Measurements from ENCODE around the gene IDH2. TPM values are rescaled to one million over a fixed set of nuclear protein-coding genes. Genes with fewer than 3 reads are reported as not detected.
A peak's percentile ranks its signal among the peaks of the same experiment; 100 is the strongest.

IDH2 gene
- total and polyA plus RNA-seq, 2 of the 13 experiments (the other 11 are each of a cell fraction or from before 2014, with no cell fraction given): 121 to 145 TPM

- TF ChIP-seq, protein P1, sequence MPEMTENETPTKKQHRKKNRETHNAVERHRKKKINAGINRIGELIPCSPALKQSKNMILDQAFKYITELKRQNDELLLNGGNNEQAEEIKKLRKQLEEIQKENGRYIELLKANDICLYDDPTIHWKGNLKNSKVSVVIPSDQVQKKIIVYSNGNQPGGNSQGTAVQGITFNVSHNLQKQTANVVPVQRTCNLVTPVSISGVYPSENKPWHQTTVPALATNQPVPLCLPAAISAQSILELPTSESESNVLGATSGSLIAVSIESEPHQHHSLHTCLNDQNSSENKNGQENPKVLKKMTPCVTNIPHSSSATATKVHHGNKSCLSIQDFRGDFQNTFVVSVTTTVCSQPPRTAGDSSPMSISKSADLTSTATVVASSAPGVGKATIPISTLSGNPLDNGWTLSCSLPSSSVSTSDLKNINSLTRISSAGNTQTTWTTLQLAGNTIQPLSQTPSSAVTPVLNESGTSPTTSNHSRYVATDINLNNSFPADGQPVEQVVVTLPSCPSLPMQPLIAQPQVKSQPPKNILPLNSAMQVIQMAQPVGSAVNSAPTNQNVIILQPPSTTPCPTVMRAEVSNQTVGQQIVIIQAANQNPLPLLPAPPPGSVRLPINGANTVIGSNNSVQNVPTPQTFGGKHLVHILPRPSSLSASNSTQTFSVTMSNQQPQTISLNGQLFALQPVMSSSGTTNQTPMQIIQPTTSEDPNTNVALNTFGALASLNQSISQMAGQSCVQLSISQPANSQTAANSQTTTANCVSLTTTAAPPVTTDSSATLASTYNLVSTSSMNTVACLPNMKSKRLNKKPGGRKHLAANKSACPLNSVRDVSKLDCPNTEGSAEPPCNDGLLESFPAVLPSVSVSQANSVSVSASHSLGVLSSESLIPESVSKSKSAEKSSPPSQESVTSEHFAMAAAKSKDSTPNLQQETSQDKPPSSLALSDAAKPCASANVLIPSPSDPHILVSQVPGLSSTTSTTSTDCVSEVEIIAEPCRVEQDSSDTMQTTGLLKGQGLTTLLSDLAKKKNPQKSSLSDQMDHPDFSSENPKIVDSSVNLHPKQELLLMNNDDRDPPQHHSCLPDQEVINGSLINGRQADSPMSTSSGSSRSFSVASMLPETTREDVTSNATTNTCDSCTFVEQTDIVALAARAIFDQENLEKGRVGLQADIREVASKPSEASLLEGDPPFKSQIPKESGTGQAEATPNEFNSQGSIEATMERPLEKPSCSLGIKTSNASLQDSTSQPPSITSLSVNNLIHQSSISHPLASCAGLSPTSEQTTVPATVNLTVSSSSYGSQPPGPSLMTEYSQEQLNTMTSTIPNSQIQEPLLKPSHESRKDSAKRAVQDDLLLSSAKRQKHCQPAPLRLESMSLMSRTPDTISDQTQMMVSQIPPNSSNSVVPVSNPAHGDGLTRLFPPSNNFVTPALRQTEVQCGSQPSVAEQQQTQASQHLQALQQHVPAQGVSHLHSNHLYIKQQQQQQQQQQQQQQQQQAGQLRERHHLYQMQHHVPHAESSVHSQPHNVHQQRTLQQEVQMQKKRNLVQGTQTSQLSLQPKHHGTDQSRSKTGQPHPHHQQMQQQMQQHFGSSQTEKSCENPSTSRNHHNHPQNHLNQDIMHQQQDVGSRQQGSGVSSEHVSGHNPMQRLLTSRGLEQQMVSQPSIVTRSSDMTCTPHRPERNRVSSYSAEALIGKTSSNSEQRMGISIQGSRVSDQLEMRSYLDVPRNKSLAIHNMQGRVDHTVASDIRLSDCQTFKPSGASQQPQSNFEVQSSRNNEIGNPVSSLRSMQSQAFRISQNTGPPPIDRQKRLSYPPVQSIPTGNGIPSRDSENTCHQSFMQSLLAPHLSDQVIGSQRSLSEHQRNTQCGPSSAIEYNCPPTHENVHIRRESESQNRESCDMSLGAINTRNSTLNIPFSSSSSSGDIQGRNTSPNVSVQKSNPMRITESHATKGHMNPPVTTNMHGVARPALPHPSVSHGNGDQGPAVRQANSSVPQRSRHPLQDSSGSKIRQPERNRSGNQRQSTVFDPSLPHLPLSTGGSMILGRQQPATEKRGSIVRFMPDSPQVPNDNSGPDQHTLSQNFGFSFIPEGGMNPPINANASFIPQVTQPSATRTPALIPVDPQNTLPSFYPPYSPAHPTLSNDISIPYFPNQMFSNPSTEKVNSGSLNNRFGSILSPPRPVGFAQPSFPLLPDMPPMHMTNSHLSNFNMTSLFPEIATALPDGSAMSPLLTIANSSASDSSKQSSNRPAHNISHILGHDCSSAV (CRISPR knock-in tag; IDR thresholded peaks at IDR 0.05; ENCODE audit: borderline replicate concordance): no peak
- TF ChIP-seq MXI1 (IDR thresholded peaks at IDR 0.05; ENCODE audit: borderline replicate concordance, low read depth, low read length) (peak; percentile 8; the same call in 1 of the 3 replicates), ZNF709 (CRISPR knock-in tag; IDR thresholded peaks at IDR 0.05) (no peak), ZMAT3 (CRISPR knock-in tag; conservative IDR thresholded peaks at IDR 0.05) (no peak), ZBTB2 (CRISPR knock-in tag; IDR thresholded peaks at IDR 0.05; ENCODE audit: low read depth) (peak; percentile 67; the same call in 1 of the 2 replicates), SATB2 (CRISPR knock-in tag; IDR thresholded peaks at IDR 0.05) (no peak), TCF12 (IDR thresholded peaks at IDR 0.05) (no peak), TCF12 (CRISPR knock-in tag; IDR thresholded peaks at IDR 0.05) (no peak), ZFP82 (CRISPR knock-in tag; IDR thresholded peaks at IDR 0.05; ENCODE audit: borderline replicate concordance) (peak; percentile 48; the same call in 1 of the 2 replicates), ZNF543 (CRISPR knock-in tag; IDR thresholded peaks at IDR 0.05) (peak; percentile 43; the same call in 1 of the 2 replicates), HDAC6 (IDR thresholded peaks at IDR 0.05; ENCODE audit: low read depth, low read length) (no peak), ESRRA (CRISPR knock-in tag; IDR thresholded peaks at IDR 0.05; ENCODE audit: low read depth) (no peak), RCOR2 (CRISPR knock-in tag; IDR thresholded peaks at IDR 0.05) (no peak)
- TF ChIP-seq, protein P2, sequence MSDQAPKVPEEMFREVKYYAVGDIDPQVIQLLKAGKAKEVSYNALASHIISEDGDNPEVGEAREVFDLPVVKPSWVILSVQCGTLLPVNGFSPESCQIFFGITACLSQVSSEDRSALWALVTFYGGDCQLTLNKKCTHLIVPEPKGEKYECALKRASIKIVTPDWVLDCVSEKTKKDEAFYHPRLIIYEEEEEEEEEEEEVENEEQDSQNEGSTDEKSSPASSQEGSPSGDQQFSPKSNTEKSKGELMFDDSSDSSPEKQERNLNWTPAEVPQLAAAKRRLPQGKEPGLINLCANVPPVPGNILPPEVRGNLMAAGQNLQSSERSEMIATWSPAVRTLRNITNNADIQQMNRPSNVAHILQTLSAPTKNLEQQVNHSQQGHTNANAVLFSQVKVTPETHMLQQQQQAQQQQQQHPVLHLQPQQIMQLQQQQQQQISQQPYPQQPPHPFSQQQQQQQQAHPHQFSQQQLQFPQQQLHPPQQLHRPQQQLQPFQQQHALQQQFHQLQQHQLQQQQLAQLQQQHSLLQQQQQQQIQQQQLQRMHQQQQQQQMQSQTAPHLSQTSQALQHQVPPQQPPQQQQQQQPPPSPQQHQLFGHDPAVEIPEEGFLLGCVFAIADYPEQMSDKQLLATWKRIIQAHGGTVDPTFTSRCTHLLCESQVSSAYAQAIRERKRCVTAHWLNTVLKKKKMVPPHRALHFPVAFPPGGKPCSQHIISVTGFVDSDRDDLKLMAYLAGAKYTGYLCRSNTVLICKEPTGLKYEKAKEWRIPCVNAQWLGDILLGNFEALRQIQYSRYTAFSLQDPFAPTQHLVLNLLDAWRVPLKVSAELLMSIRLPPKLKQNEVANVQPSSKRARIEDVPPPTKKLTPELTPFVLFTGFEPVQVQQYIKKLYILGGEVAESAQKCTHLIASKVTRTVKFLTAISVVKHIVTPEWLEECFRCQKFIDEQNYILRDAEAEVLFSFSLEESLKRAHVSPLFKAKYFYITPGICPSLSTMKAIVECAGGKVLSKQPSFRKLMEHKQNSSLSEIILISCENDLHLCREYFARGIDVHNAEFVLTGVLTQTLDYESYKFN (CRISPR knock-in tag; conservative IDR thresholded peaks at IDR 0.05): no peak
Observed at GRCh38 chr15:90101969-90102890, at the start of gene IDH2 (continued).
